CD8-positive, alpha-beta memory T cell (primary cell): ENCODE results near the gene DTX3L. TPM values are rescaled to one million over a fixed set of nuclear protein-coding genes. Genes with fewer than 3 reads are reported as not detected.

Source experiments
- CTCF ChIA-PET: fragments of 350-600 bp; sonication (Branson Sonifier 250); formaldehyde crosslinking; loops from one replicate; lab custom pipeline; 2021; ENCODE audit warnings: antibody characterized with exemption; lab: Charles Lee
- POLR2A ChIA-PET: fragments of 350-600 bp; sonication (Branson Sonifier 250); formaldehyde crosslinking; loops from one replicate; lab custom pipeline; 2021; ENCODE audit warnings: antibody characterized with exemption; lab: Charles Lee
- DNase-seq, 5 donors: peaks; one replicate each; pipeline versions ENCODE4 v3.0.0 to v3.0.0-alpha.2; 2020 to 2022; ENCODE audit warnings: mixed read lengths in 1 of 5
- H3K27ac ChIP-seq: one replicate; pipeline ENCODE4 v1.7.0; 2013; ENCODE audit warnings: low read depth, mild to moderate bottlenecking, low read length, moderate library complexity
- H3K27me3 ChIP-seq: 2 replicates; pipeline ENCODE4 v1.7.0; 2013; ENCODE audit warnings: low read length, mild to moderate bottlenecking; ENCODE audit not compliant: insufficient read depth, poor library complexity, severe bottlenecking
- H3K36me3 ChIP-seq: 2 replicates; pipeline ENCODE4 v1.7.0; 2013; ENCODE audit warnings: mild to moderate bottlenecking, low read length, moderate library complexity; ENCODE audit not compliant: insufficient read depth
- H3K4me1 ChIP-seq: 2 replicates; pipeline ENCODE4 v1.7.0; 2013; ENCODE audit warnings: mild to moderate bottlenecking, low read length, moderate library complexity; ENCODE audit not compliant: insufficient read depth
- H3K4me3 ChIP-seq: 2 replicates; pipeline ENCODE4 v1.7.0; 2013; ENCODE audit warnings: mild to moderate bottlenecking, low read length
- H3K9me3 ChIP-seq: 2 replicates; pipeline ENCODE4 v1.7.0; 2013; ENCODE audit warnings: mild to moderate bottlenecking, low read length
- H3K27ac Mint-ChIP-seq, 8 donors: one replicate each; pipeline ENCODE4 v1.8.0; 2020 to 2021; ENCODE audit warnings: mixed read lengths in 8 of 8, mild to moderate bottlenecking in 6 of 8, inconsistent platforms in 3 of 8, moderate library complexity in 3 of 8
- H3K27me3 Mint-ChIP-seq, 2 donors: one replicate each; pipeline ENCODE4 v1.8.0; 2020 to 2021; ENCODE audit warnings: mixed read lengths in 2 of 2, mild to moderate bottlenecking in 1 of 2, moderate library complexity in 1 of 2
- H3K36me3 Mint-ChIP-seq, 3 donors: one replicate each; pipeline ENCODE4 v1.8.0; 2020 to 2021; ENCODE audit warnings: mixed read lengths in 3 of 3, inconsistent platforms in 1 of 3, mild to moderate bottlenecking in 1 of 3
- H3K4me1 Mint-ChIP-seq, 3 donors: one replicate each; pipeline ENCODE4 v1.8.0; 2020 to 2021; ENCODE audit warnings: mixed read lengths in 3 of 3, inconsistent platforms in 1 of 3, mild to moderate bottlenecking in 1 of 3
- H3K4me3 Mint-ChIP-seq, 7 donors: one replicate each; pipeline ENCODE4 v1.8.0; 2020 to 2021; ENCODE audit warnings: mixed read lengths in 7 of 7, mild to moderate bottlenecking in 6 of 7, moderate library complexity in 4 of 7, inconsistent platforms in 2 of 7
- H3K9me3 Mint-ChIP-seq, 5 donors: one replicate each; pipeline ENCODE4 v1.8.0; 2020 to 2022; ENCODE audit warnings: mixed read lengths in 5 of 5, mild to moderate bottlenecking in 3 of 5, moderate library complexity in 2 of 5, inconsistent platforms in 1 of 5
- polyA plus RNA-seq: library from polyadenylated mRNA; unstranded; fragments of 300-500 nt; fragmentation: Illumina TruSeq; gene quantifications from one replicate; pipeline ENCODE4 v1.2.3, GENCODE V29; 2021
- total RNA-seq, 2 experiments: library from RNA; stranded (reverse); gene quantifications; one replicate each; pipeline ENCODE4 v1.2.3, GENCODE V29; 2021

DTX3L gene
- total and polyA plus RNA-seq, 3 experiments from 2014 or later, result 22.9 to 31.2 (median 24.3) TPM

GRCh38 chr3:122608916-122609315 is 44.8 kb downstream of the DTX3L start:
- Histone ChIP-seq H3K4me3 (no peak overlapping the region), H3K4me1 (no peaks in the 10 kb centered on the region), H3K36me3 (peaks cover 10% of the 10 kb centered on the region), H3K9me3 (no peaks in the 10 kb centered on the region), H3K27me3 (no peaks in the 10 kb centered on the region), H3K27ac (no peak overlapping the region)
- Mint-ChIP-seq H3K4me1 (peaks cover 14 to 26% (median 14%) of the 10 kb centered on the region in 3 donors), H3K4me3 (no peak overlapping the region), H3K27me3 (no peaks in the 10 kb centered on the region), H3K27ac (peak overlapping the region in 3 of 8 donors; percentile 8 to 82 (median 32)), H3K36me3 (peaks cover 9 to 70% (median 27%) of the 10 kb centered on the region in 3 donors), H3K9me3 (no peaks in the 10 kb centered on the region)
- no peak for DNase-seq
- ChIA-PET POLR2A (no interaction called here), CTCF (no interaction called here)

- peak overlapping the region in 4 of 7 donors; percentile 17 to 47 (median 18) for H3K4me3 Mint-ChIP-seq
- Histone ChIP-seq H3K27ac (no peak overlapping the region), H3K9me3 (no peaks in the 10 kb centered on the region), H3K4me3 (no peak overlapping the region), H3K27me3 (no peaks in the 10 kb centered on the region), H3K36me3 (peaks cover 10% of the 10 kb centered on the region), H3K4me1 (no peaks in the 10 kb centered on the region)
- H3K36me3 Mint-ChIP-seq, result peaks cover 9 to 77% (median 27%) of the 10 kb centered on the region in 3 donors
- peak in 1 of 5 donors; percentile 5 for DNase-seq
- H3K4me1 Mint-ChIP-seq, result peaks cover 14 to 24% (median 14%) of the 10 kb centered on the region in 3 donors
- ChIA-PET POLR2A (no interaction called here), CTCF (interaction anchor here (1.2 kb wide), 1 partner anchor 49 kb away, joined by 4 read pairs; no protein-coding TSS in a partner anchor)
- no peaks in the 10 kb centered on the region for H3K9me3 Mint-ChIP-seq
- H3K27me3 Mint-ChIP-seq, result no peaks in the 10 kb centered on the region
- H3K27ac Mint-ChIP-seq, result peak overlapping the region in 7 of 8 donors; percentile 62 to 89 (median 85)
Observed at GRCh38 chr3:122609798-122610559, 45.8 kb downstream of the DTX3L start.

- Mint-ChIP-seq H3K27me3 (no peaks in the 10 kb centered on the region), H3K9me3 (no peaks in the 10 kb centered on the region), H3K36me3 (peaks cover 9 to 83% (median 37%) of the 10 kb centered on the region in 3 donors), H3K4me3 (no peak overlapping the region), H3K4me1 (peaks cover 12 to 18% (median 14%) of the 10 kb centered on the region in 3 donors), H3K27ac (peak overlapping the region in 1 of 8 donors; percentile 15)
- Histone ChIP-seq H3K36me3 (peaks cover 17% of the 10 kb centered on the region), H3K27me3 (no peaks in the 10 kb centered on the region), H3K4me3 (no peak overlapping the region), H3K9me3 (no peaks in the 10 kb centered on the region), H3K27ac (no peak overlapping the region), H3K4me1 (no peaks in the 10 kb centered on the region)
- POLR2A ChIA-PET, result no interaction called here
- no peak for DNase-seq
- CTCF ChIA-PET, result no interaction called here
Observed at GRCh38 chr3:122612696-122613095, 48.6 kb downstream of the DTX3L start.

- Histone ChIP-seq H3K36me3 (peaks cover 22% of the 10 kb centered on the region), H3K27me3 (no peaks in the 10 kb centered on the region), H3K4me3 (no peak overlapping the region), H3K4me1 (no peaks in the 10 kb centered on the region), H3K27ac (no peak overlapping the region), H3K9me3 (no peaks in the 10 kb centered on the region)
- Mint-ChIP-seq H3K9me3 (no peaks in the 10 kb centered on the region), H3K36me3 (peaks cover 13 to 85% (median 41%) of the 10 kb centered on the region in 3 donors), H3K27me3 (no peaks in the 10 kb centered on the region), H3K4me3 (no peak overlapping the region), H3K4me1 (peaks cover under 1 to 2% (median 1%) of the 10 kb centered on the region in 3 donors), H3K27ac (peak overlapping the region in 2 of 8 donors; percentile 38 to 52)
- ChIA-PET CTCF (no interaction called here), POLR2A (no interaction called here)
- no peak for DNase-seq
Observed at GRCh38 chr3:122615303-122615702, 51.2 kb downstream of the DTX3L start.

- Mint-ChIP-seq H3K27ac (peak overlapping the region in 2 of 8 donors; percentile 13 to 72), H3K4me3 (no peak overlapping the region), H3K9me3 (no peaks in the 10 kb centered on the region), H3K36me3 (peaks cover 9 to 88% (median 43%) of the 10 kb centered on the region in 3 donors), H3K27me3 (no peaks in the 10 kb centered on the region), H3K4me1 (peaks cover 0 to 1% (median 0%) of the 10 kb centered on the region in 3 donors)
- CTCF ChIA-PET, result no interaction called here
- no peak for DNase-seq
- POLR2A ChIA-PET, result interaction anchor here (0.5 kb wide), 1 partner anchor 18 kb away, joined by 3 read pairs; no protein-coding TSS in a partner anchor
- H3K27ac ChIP-seq, result no peak overlapping the region
- H3K4me1 ChIP-seq, result no peaks in the 10 kb centered on the region
- no peak overlapping the region for H3K4me3 ChIP-seq
- H3K36me3 ChIP-seq, result peaks cover 30% of the 10 kb centered on the region
- H3K27me3 ChIP-seq, result no peaks in the 10 kb centered on the region
- H3K9me3 ChIP-seq, result no peaks in the 10 kb centered on the region
Observed at GRCh38 chr3:122618614-122619013, 54.5 kb downstream of the DTX3L start.

GRCh38 chr3:122619040-122619439 is 54.9 kb downstream of the DTX3L start:
- Mint-ChIP-seq H3K27ac (peak overlapping the region in 1 of 8 donors; percentile 29), H3K9me3 (no peaks in the 10 kb centered on the region), H3K4me1 (peaks cover 0 to 1% (median 0%) of the 10 kb centered on the region in 3 donors), H3K4me3 (no peak overlapping the region), H3K27me3 (no peaks in the 10 kb centered on the region), H3K36me3 (peaks cover 9 to 89% (median 45%) of the 10 kb centered on the region in 3 donors)
- ChIA-PET CTCF (no interaction called here), POLR2A (interaction anchor here (0.5 kb wide), 1 partner anchor 18 kb away, joined by 3 read pairs; no protein-coding TSS in a partner anchor)
- DNase-seq, result no peak
- H3K9me3 ChIP-seq, result no peaks in the 10 kb centered on the region
- no peaks in the 10 kb centered on the region for H3K4me1 ChIP-seq
- H3K27me3 ChIP-seq, result no peaks in the 10 kb centered on the region
- peaks cover 30% of the 10 kb centered on the region for H3K36me3 ChIP-seq
- no peak overlapping the region for H3K27ac ChIP-seq
- no peak overlapping the region for H3K4me3 ChIP-seq

GRCh38 chr3:122620399-122620798 is 56.3 kb downstream of the DTX3L start:
- H3K36me3 ChIP-seq, result peaks cover 30% of the 10 kb centered on the region
- H3K27me3 ChIP-seq, result no peaks in the 10 kb centered on the region
- Mint-ChIP-seq H3K27me3 (no peaks in the 10 kb centered on the region), H3K36me3 (peaks cover 9 to 89% (median 46%) of the 10 kb centered on the region in 3 donors), H3K27ac (peak overlapping the region in 2 of 8 donors; percentile 44 to 57), H3K4me1 (no peaks in the 10 kb centered on the region), H3K9me3 (no peaks in the 10 kb centered on the region), H3K4me3 (no peak overlapping the region)
- DNase-seq, result no peak
- no peak overlapping the region for H3K4me3 ChIP-seq
- no peak overlapping the region for H3K27ac ChIP-seq
- ChIA-PET POLR2A (no interaction called here), CTCF (interaction anchor here (0.7 kb wide), 1 partner anchor 58 kb away, joined by 3 read pairs; no protein-coding TSS in a partner anchor)
- H3K9me3 ChIP-seq, result no peaks in the 10 kb centered on the region
- no peaks in the 10 kb centered on the region for H3K4me1 ChIP-seq

GRCh38 chr3:122621112-122621511 is 57.0 kb downstream of the DTX3L start:
- Histone ChIP-seq H3K4me1 (no peaks in the 10 kb centered on the region), H3K9me3 (no peaks in the 10 kb centered on the region), H3K36me3 (peaks cover 30% of the 10 kb centered on the region), H3K27ac (no peak overlapping the region), H3K27me3 (no peaks in the 10 kb centered on the region), H3K4me3 (no peak overlapping the region)
- peak overlapping the region in 2 of 8 donors; percentile 58 to 68 for H3K27ac Mint-ChIP-seq
- H3K36me3 Mint-ChIP-seq, result peaks cover 9 to 88% (median 47%) of the 10 kb centered on the region in 3 donors
- no peak overlapping the region for H3K4me3 Mint-ChIP-seq
- no peak for DNase-seq
- no peaks in the 10 kb centered on the region for H3K4me1 Mint-ChIP-seq
- no peaks in the 10 kb centered on the region for H3K27me3 Mint-ChIP-seq
- POLR2A ChIA-PET, result no interaction called here
- CTCF ChIA-PET, result no interaction called here
- H3K9me3 Mint-ChIP-seq, result no peaks in the 10 kb centered on the region
